Vagina (tissue), 2 donors: ENCODE results near the gene NPM3.

Source experiments
- CTCF ChIP-seq, 3 experiments: fragments of 450-650 bp in 2 of 3; fragments of 200-600 bp in 1 of 3; sonication (generic) in 1 of 3; IDR thresholded peaks; one replicate each; pipeline ENCODE4 v1.5.1; 2017 to 2019; ENCODE audit warnings: antibody characterized with exemption in 3 of 3, mild to moderate bottlenecking in 2 of 3, moderate library complexity in 2 of 3
- POLR2A ChIP-seq, 2 donors: fragments of 450-650 bp; IDR thresholded peaks; one replicate each; pipeline ENCODE4 v1.6.1; 2017; ENCODE audit warnings: antibody characterized with exemption in 2 of 2, mild to moderate bottlenecking in 2 of 2, moderate library complexity in 2 of 2
- POLR2AphosphoS5 ChIP-seq, 2 donors: sonication (generic); formaldehyde crosslinking; IDR thresholded peaks; one replicate each; pipeline ENCODE4 v1.9.0; 2017; ENCODE audit warnings: antibody characterized with exemption in 2 of 2, mild to moderate bottlenecking in 2 of 2, low read depth in 1 of 2; ENCODE audit not compliant: insufficient read depth in 1 of 2

- TF ChIP-seq CTCF (IDR thresholded peaks at IDR 0.05) = no peak
- no peak for TF ChIP-seq POLR2A (IDR thresholded peaks at IDR 0.05)
- TF ChIP-seq POLR2AphosphoS5 (IDR thresholded peaks at IDR 0.05; ENCODE audit: insufficient read depth in 1 of 2, low read depth in 1 of 2) = no peak
Observed at GRCh38 chr10:101816913-101817336, 33.7 kb upstream of the NPM3 start.
